OCI-LY3 (cell line): ENCODE measurements around the gene TCF20.

ENCODE experiments used
- CTCF ChIP-seq: fragments of 200-600, 300-600 bp; sonication (generic); IDR thresholded peaks from 2 replicates; pipeline ENCODE4 v1.5.1; 2014; ENCODE audit warnings: antibody characterized with exemption, low read length, low read depth
- EZH2phosphoT487 ChIP-seq: fragments of 200-600 bp; shearing (Covaris generic); IDR thresholded peaks from 2 replicates; pipeline ENCODE4 v1.6.1; 2018; ENCODE audit warnings: antibody characterized with exemption, mixed run types, low read depth

GRCh38 chr22:42301077-42301741 lies 30.8 kb upstream of the TCF20 start:
- TF ChIP-seq CTCF (no peak), EZH2phosphoT487 (no peak)
